H1 (cell line): ENCODE measurements around the gene SCAF1.

Experiments used
- BRCA1 ChIP-seq: IDR thresholded peaks from 2 replicates; pipeline ENCODE4 v1.6.1; 2012; ENCODE audit warnings: low read depth, low read length, improper control_type of control experiment
- CBX8 ChIP-seq: fragments of 300-800, 300-1000 bp; sonication (generic); IDR thresholded peaks from 2 replicates; pipeline ENCODE4 v1.7.1; 2016; ENCODE audit warnings: low read depth, low read length, borderline replicate concordance
- CREB1 ChIP-seq: IDR thresholded peaks from 2 replicates; pipeline ENCODE4 v1.6.1; 2012; ENCODE audit warnings: inconsistent platforms
- EP300 ChIP-seq, 2 experiments: IDR thresholded peaks; 1 replicate in 1 of 2; 2 replicates in 1 of 2; pipeline ENCODE4 v1.6.1; 2011 to 2012; ENCODE audit warnings: low read depth in 2 of 2, low read length in 2 of 2, mild to moderate bottlenecking in 2 of 2, borderline replicate concordance in 1 of 2, inconsistent platforms in 1 of 2, moderate library complexity in 1 of 2
- JUND ChIP-seq: IDR thresholded peaks from 2 replicates; pipeline ENCODE4 v1.6.1; 2011; ENCODE audit warnings: mild to moderate bottlenecking, improper control_type of control experiment, low read length
- NANOG ChIP-seq: IDR thresholded peaks from 2 replicates; pipeline ENCODE4 v1.6.1; 2011; ENCODE audit warnings: low read length, low read depth, mild to moderate bottlenecking, inconsistent platforms; ENCODE audit not compliant: insufficient read depth, poor library complexity, severe bottlenecking
- POLR2AphosphoS5 ChIP-seq: IDR thresholded peaks from 2 replicates; pipeline ENCODE4 v1.6.1; 2011; ENCODE audit warnings: low read depth, low read length
- RAD21 ChIP-seq, 2 experiments: IDR thresholded peaks in 1 of 2; conservative IDR thresholded peaks in 1 of 2; 2 replicates each; pipeline ENCODE4 v1.6.1; 2011; ENCODE audit warnings: low read depth in 2 of 2, low read length in 2 of 2, improper control_type of control experiment in 1 of 2, inconsistent platforms in 1 of 2, mild to moderate bottlenecking in 1 of 2, moderate library complexity in 1 of 2
- SIN3A ChIP-seq, 2 experiments: IDR thresholded peaks in 1 of 2; conservative IDR thresholded peaks in 1 of 2; 2 replicates each; pipeline ENCODE4 v1.6.1; 2011 to 2012; ENCODE audit warnings: low read length in 2 of 2, improper control_type of control experiment in 1 of 2, low read depth in 1 of 2, mild to moderate bottlenecking in 1 of 2
- SP1 ChIP-seq: IDR thresholded peaks from 2 replicates; pipeline ENCODE4 v1.6.1; 2011; ENCODE audit warnings: low read depth, low read length
- TCF12 ChIP-seq: IDR thresholded peaks from 2 replicates; pipeline ENCODE4 v1.6.1; 2011; ENCODE audit warnings: low read depth, mild to moderate bottlenecking, low read length
- ZNF274 ChIP-seq: IDR thresholded peaks from 2 replicates; pipeline ENCODE4 v1.7.0; 2012; ENCODE audit warnings: low read length, borderline replicate concordance; ENCODE audit errors: extremely low read depth
- TF ChIP-seq, protein P1 (sequence below), 3 experiments: IDR thresholded peaks; 1 replicate in 2 of 3; 2 replicates in 1 of 3; pipeline versions ENCODE4 v1.5.1 to v1.6.1; 2011; ENCODE audit warnings: low read length in 3 of 3, mild to moderate bottlenecking in 3 of 3, inconsistent platforms in 2 of 3, low read depth in 1 of 3, moderate library complexity in 1 of 3; ENCODE audit not compliant: insufficient read depth in 1 of 3; ENCODE audit errors: control extremely low read depth in 1 of 3

DNA sequence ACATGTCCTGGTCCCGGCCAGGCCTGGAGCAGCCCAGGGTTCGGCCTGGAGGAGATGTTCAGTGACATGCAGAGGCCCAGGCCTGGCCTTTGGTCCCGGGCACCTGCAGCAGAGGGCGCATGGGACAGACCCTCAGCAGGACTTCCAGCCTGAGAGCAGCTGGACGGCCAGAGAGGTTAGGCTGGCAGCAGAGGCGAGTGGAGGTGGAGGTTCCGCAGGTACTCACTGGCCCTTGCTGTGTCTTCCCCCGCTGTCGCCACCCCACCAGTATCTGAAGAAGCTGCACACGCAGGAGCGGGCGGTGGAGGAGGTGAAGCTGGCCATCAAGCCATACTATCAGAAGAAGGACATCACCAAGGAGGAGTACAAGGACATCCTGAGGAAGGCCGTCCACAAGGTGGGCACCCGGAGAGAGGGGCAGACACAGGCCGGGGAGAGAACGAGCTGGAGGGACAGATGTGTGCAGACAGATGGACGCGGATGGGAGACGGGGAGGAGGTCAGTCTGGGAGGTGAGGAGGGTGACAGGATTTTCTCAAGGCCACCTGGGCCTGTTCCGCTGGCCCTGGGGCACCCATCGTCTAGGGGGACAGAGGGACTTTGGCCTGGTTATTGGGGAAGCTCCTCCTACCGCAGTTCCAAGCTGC is 15.6 kb downstream of the SCAF1 start:
- no peak for TF ChIP-seq RAD21 (IDR thresholded peaks at IDR 0.05 in 1 of 2, conservative IDR thresholded peaks at IDR 0.05 in 1 of 2; ENCODE audit: low read depth in 2 of 2, low read length in 2 of 2)
- TF ChIP-seq POLR2AphosphoS5, result no peak
- no peak for TF ChIP-seq ZNF274
- TF ChIP-seq SP1, result no peak
- no peak for TF ChIP-seq NANOG
- no peak for TF ChIP-seq JUND
- TF ChIP-seq, protein P1, sequence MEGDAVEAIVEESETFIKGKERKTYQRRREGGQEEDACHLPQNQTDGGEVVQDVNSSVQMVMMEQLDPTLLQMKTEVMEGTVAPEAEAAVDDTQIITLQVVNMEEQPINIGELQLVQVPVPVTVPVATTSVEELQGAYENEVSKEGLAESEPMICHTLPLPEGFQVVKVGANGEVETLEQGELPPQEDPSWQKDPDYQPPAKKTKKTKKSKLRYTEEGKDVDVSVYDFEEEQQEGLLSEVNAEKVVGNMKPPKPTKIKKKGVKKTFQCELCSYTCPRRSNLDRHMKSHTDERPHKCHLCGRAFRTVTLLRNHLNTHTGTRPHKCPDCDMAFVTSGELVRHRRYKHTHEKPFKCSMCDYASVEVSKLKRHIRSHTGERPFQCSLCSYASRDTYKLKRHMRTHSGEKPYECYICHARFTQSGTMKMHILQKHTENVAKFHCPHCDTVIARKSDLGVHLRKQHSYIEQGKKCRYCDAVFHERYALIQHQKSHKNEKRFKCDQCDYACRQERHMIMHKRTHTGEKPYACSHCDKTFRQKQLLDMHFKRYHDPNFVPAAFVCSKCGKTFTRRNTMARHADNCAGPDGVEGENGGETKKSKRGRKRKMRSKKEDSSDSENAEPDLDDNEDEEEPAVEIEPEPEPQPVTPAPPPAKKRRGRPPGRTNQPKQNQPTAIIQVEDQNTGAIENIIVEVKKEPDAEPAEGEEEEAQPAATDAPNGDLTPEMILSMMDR (IDR thresholded peaks at IDR 0.05; ENCODE audit: control extremely low read depth in 1 of 3, insufficient read depth in 1 of 3, low read depth in 1 of 3, low read length in 3 of 3), result no peak
- no peak for TF ChIP-seq EP300 (IDR thresholded peaks at IDR 0.05; ENCODE audit: borderline replicate concordance in 1 of 2, low read depth in 2 of 2, low read length in 2 of 2)
- no peak for TF ChIP-seq SIN3A (conservative IDR thresholded peaks at IDR 0.05 in 1 of 2, IDR thresholded peaks at IDR 0.05 in 1 of 2; ENCODE audit: low read depth in 1 of 2, low read length in 2 of 2)
- TF ChIP-seq CREB1, result no peak
- TF ChIP-seq TCF12, result no peak
- no peak for TF ChIP-seq BRCA1
- TF ChIP-seq CBX8, result no peak
